Ramos (cell line): ENCODE results near the gene AUTS2.
"Not testable (repeated sequence)": the region's sequence is repeated elsewhere in the genome, so short reads cannot be mapped to it uniquely, and the experiment has no call there.

Source experiments
- in situ Hi-C: fragments of 300-500 bp; cut with MboI; formaldehyde crosslinking; loops from one replicate; pipeline ENCODE4 v1.14.3; 2022; ENCODE audit warnings: low sequenced_read_pairs; ENCODE audit not compliant: unreplicated experiment

The AUTS2 gene

DNA sequence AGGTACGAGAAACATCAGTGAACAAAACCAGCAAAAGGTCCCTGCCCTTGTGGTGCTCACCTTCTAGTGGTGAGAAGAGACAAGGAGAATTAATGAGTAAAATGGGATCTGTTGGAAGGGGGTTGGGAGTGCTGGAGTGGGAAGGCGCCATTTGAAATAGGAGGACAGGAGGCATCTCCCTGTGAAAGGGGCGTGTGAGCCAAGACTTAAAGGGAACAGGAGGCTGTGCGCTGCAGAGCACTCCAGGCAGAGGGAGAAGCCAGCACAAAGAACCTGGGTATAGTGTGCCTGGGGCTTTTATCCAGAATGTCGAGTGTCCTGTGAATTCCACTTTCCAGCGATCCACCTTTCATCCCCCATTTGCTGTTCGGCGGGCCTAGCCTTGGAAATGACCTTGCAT is 1035.8 kb downstream of the AUTS2 start:
- in situ Hi-C loops: no loop called here

DNA sequence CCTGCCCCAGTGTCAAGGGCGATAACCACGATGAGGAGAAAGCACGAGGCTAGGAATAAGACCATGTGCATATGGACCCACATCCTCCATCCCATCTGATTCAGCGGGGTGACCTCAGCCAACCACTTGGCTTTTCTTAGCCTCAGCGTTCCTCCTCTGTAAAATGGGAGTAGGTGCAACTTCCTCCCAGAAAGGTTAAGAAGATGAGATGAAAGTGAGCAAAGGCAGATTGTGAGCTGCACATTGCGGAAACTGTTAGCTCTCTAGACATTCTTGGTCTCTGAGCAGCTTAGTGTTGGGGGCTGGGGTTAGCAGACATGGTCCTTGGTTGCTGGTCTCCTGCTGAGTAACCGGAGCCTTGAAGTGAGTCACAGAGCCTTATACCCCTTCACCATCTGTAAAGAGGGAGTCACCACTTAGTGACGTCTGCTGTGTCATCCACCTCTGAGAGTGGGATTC is 1036.4 kb downstream of the AUTS2 start:
- in situ Hi-C loops: no loop called here

DNA sequence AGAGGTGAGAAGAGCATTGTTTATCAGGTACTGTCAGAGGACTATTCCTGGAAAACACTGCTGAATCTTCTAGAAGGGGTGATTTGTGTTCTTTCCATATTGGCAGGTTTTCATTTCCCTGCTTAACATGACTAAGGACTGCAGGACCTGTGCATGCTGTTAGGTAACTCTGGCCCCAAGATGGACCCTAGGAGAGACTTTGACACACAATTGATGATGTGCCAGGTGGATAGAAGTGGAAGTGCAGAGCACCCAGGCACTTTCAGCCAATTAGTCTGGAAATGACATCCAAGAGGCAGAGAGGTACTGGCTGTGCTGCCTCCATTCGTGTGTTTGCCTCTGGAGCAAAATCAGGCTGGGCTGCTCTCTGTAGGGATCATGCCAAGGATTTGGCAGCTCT is 1037.4 kb downstream of the AUTS2 start:
- in situ Hi-C loops: no loop called here

DNA sequence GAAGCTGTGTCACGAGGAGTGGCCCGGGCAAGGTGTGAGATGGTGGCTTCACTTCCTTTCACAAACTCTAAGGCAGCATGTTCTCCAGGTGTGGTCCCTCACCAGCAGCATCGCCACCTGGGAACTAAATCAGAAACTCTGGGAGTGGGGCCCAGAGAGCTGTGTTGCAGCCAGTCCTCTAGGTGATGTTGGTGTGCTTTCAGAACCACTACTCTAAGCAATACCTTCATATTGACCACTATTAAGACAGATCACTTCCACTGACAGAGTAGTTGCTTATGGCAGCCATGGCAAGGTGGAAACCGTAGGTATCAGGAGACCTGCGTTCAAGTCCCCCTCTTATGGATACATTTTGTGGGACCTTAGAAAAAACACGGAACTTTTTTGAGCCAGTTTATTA is 1037.9 kb downstream of the AUTS2 start:
- in situ Hi-C loops: no loop called here

DNA sequence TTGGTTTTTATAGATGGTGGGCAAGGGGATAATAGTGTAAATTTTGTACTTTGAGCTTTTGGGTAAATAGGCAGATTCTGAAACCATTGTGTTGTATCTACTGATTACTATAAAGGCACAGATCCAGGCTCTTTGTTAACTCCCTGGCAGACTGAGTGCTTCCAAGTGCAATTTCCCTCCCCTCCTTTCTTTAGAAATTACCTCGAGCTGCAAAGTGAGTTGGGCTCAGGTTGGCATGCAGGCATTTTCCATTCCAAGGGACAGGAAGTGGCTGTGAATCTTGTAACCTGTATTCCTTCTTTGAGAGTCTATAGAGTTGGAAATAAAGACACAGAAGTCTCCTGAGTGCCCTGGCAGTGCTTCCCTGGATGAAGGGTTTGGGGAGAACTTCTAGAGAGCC is 1039.5 kb downstream of the AUTS2 start:
- in situ Hi-C loops: no loop called here

DNA sequence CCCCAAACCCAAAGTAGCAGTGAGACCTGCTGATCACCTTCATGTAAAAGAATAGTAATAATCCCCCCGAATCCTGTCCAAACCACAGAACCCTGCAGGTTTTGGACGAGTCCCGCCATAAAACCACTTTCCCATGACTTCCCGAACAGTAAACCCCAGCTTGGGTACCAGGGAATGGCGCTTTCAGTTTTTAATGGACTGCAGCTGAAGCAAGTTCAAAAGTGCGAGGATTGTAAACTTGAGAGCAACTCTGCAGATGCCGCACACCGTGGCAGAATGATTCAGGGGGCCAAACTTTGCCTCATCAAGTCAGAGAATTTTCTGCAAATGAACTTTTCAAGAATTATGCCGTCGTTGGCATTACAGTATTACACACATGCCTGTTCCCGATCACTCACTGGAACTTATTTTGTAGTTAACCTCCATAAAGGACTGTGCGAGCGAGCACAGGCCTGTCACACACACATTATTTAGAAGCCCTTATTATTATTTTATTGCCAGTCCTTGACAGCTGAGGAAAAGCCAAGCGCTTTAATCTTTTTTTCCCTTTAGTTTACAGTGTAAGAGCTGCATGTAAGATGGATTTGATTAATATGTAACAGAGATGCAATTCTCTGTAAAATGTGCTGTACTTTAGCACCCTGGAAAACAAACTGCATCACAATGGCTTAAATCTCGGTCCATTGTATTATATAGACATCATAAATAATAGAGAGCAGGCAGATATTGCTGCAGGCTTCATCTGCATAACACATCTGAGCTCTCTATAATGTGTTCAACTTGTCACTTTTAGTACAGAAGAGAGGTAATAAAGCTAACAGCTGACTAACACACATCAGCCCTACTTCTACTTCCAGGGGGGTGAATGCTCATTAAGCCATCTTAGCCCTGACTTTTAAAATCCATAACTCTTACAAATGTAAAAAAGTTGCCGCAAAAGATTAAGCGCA is 1040.2 kb downstream of the AUTS2 start:
- in situ Hi-C loops: no loop called here

DNA sequence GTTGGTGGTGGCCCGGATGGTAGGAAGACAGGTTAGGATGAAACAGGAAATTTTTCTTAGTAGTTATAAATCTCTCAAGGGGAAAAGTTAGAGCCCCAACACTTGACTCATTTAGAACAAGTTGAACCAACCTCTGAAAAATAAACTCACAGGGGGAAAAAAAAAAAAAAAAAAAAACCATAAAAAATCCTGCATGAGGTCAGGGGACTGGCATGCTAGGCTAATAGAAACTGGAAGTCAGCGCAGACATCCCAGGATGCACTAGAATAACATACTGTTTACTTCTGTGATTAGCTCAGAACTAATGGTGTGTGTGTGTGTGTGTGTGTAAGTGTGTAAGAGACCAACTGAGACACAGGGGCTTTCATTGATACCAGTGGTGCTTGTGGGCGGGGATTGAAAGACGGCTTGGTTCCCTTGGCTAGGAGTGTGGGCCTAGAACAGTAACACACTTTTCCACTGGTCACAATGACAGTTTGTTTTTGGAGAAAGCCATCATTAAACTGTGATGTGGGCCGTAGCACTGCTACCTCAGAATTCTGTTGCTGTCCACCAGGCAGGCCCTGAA is 1042.1 kb downstream of the AUTS2 start:
- in situ Hi-C loops: no loop called here

DNA sequence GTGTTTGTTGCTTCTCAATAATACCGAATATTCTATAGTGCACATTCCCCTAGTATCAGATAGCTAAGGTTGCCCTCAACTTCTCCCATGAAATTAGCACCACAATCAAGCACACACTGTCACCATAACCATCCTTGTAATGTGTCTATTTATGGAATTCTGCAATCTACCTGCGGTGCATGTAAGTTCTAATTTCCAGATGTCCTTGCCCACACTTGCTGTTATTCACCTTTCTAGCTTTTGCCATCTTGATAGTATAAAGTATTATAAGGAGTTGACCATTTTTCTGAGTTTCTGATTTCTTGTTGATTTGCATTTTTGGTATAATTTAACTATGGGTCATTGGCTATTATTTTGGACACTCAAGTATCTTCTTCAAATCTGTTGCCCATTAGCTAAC is 1043.6 kb downstream of the AUTS2 start:
- in situ Hi-C loops: no loop called here

DNA sequence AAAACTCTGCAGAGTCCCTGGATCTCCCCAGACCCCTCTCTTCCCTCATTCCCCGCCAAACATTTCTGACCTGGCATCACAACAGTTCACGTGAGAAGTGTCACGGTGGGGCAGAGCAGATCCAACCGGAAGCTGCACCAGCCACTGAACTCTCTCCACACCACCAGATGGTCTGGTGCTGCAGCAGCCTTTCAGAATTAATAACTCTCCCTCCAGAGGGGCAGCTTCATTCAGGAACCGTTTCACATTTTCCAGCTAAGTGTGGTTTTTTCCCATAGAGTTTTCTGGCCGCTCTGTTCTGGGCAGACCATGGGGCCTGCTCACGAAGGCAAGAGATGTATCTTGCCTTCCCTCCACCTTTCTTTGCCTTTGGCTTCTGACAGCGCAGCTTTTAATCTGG is 1047.0 kb downstream of the AUTS2 start:
- in situ Hi-C loops: no loop called here

DNA sequence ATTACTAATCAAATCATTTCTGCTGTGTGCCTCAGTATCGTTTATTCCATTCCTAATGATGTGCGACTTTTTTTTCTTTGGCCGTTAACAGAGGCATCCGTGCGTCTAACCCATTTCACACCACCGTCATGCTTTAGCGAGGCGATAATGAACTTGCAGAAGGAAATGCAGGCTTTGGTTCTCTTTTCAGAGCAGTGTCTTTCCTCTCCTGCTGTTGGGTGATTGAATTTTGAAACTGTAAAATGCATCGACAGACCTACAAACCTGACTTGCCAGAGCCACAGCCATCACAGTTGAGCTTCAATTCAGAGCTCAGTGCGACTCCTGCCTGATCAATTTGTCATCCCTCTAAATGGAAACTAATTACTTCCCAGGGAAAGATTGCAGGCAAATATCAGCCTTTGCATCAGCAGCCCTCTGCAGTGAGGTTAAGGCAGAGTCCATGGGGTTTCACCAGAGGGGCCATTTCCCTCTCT is 1047.6 kb downstream of the AUTS2 start:
- in situ Hi-C loops: no loop called here

DNA sequence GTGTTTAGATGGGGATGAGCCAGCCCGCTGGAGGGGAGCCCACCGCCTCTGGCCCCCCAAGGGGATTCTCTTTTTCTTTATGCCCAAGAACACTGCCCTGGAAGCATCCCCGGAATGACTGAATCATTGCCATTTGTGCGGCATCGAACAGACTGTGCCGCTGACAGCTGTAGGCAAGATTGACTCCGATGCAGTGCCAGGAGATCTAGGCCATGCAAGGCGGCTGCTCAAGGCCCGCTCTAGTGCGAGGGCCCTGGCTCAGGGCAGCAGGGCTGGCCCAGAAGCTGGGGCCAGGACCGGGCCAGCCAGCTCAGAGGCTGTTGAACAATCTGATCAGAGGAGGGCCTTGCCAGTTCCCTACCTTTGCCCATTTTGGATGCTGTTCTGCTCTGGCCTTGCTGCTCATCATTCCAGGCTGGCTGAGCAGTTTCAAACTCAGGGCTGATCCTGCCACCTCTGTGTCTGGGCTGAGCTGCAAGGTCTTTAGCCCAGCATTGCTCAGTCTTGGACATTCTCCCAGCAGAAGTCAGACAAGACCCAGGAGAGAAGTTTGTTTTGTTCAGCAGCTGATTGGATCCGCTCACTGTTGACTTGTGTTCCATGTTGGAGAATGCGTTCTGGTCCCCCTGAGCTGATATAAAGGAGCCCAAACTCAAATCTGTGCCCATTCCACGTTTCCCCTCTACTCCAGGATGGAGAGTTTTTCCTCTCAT is 1048.4 kb downstream of the AUTS2 start:
- in situ Hi-C loops: no loop called here

DNA sequence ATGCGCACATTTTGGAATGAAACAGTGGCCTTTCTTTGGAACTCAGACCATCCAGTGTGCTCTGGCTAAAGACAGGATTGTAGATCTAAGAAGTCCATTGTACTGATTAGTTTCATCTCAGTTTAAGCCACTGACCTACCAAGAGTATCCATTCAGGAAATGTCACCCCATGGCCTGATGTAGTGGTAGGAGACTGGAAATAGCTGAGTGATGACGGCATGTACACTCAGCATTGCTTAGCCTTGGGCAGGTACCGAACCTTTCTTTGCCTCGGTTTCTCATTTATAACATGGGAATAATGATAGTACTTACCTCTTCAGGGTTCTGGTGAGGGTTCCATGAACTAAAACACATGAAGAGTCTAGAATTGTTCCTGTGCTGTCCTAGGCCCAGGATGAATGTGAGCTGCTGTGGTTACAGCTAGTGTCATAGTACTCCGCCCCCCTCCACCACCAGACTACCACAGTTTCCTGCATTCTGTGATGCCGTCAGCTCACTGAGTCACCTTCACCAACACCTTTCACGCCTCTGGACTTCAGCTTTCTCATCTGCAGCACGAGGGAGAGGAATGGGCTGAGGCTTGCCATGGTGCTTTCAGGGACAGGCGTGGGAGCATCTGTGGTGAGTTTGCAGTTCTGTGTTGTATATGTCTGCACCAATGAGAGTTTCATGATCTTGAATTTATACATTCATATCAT is 1049.7 kb downstream of the AUTS2 start:
- in situ Hi-C loops: no loop called here

DNA sequence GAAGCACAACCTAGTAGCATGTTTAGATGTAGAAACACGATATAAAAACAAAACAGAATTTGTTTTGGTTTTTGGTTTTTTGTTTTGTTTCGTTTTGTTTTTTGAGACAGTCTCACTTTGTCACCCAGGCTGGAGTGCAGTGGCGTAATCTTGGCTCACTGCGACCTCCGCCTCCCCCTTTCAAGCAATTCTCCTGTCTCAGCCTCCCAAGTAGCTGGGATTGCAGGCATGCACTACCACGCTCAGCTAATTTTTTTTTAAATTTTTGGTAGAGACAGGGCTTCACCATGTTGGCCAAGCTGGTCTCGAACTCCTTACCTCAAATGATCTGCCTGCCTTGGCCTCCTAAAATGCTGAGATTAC is 1050.2 kb downstream of the AUTS2 start:
- in situ Hi-C loops: not testable (repeated sequence)

DNA sequence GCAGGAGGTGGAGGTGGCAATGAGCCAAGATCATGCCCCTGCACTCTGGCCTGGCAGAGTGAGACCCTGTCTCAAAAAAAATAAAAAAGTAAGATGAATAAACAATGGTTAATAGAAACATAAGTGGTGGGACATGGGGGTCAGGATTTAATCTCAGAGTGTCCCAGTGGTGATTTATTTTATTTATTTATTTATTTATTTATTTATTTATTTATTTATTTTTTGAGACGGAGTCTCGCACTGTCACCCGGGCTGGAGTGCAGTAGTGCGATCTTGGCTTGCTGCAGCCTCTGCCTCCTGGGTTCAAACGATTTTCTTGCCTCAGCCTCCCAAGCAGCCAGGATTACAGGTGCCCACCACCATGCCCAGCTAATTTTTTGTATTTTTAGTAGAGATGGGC is 1051.0 kb downstream of the AUTS2 start:
- in situ Hi-C loops: no loop called here

DNA sequence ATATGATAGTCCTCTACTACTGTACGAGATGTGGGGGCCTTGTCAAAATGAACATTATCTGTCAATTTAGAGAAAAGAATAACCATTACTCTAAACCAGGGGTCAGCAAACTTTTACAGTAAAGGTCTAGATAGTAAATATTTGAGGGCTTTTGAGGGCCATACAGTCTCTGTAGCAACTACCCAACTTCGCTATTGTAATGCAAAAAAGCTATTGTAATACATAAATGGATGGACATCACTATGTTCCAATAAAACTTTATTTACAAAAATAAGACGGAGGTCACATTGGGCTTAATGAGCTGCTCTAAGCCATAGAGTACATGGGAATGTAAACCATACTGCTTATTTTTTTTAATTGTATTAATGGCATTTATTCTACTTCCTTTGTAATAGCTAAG is 1055.9 kb downstream of the AUTS2 start:
- in situ Hi-C loops: no loop called here

DNA sequence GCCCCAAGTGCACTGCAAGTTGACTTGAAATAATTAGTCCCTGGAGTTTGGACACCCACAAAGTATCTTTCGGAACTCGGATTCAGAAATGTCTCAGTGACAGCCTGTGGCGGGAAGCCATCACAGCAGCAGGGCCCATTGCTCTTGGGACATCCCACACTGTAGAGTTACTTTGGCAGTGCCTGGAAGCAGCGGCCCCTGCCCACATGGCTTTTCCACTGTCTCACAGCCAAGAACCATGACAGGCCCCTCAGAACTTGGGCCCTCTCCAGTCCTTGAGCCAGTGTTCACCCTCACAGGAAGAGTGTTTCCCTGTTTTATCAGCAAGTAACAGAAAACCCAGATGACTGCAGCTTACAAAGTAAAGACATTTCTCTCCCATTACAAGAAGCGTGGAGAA is 1056.7 kb downstream of the AUTS2 start:
- in situ Hi-C loops: no loop called here

DNA sequence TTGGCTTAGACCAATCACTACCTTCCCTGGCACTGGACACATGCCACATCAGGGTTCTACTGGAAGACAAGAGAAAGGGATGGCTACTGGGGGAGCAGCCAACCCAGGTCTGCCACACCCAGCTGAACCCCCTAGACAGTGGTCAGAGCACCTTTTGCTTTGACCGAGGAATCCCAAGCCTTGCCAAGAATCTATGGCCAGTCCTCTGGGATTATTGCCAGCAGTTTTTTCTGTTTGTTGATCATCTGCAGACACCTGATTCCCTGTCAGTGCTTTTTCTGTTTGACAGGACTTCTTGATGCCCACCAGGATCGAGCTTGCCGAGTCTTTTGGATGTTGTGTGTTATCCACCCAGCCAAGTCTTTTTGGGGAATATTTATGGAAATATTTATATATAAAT is 1057.4 kb downstream of the AUTS2 start:
- in situ Hi-C loops: no loop called here

DNA sequence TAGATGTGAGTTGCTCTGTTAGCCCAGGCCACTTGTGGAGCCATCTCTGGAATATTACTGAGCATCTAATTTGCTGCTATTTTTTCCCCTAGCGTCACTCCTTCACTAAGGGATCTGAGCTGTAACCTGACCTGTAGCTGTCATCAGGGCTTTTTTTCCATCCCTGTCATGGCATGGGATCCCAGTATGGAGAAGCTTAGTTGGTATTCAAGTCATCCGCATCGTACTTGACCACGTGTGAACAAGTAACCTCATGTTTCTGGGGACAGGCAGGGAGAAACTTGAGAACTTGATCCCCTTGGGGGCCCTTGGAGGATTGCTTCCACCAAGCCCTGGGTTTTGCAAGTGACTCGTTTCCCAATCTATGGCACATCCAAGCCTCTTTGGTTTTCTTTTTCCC is 1059.3 kb downstream of the AUTS2 start:
- in situ Hi-C loops: no loop called here

DNA sequence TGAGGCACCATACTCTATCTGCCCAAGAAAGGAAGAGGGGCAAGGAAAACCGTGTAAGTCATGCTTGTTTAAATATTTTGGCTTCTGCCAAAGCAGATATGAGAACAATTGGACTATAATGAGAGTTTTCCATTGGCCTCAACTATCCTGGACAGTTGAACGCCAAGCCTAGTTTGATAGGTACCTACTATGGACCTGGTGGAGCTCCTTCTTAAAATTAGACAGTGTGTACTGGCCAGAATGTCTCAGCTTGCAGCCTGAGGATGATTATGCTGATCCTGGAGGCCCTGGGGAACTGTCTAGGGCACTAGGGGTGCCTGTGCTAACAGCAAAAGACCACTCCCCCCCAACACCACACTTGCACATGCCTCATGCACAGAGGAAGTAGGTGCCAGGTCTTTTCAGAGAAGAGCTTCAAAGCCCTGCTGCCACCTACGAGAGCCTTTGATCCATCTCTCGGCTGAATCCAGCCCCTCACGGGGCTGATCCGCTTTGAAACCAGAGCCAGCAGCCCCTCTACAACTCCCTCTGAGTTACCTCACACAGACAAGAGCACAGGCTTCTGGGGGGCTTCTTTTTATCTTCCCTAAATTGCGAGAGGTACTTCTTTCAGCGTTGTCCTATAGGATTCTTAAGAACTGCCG is 1059.8 kb downstream of the AUTS2 start:
- in situ Hi-C loops: no loop called here

DNA sequence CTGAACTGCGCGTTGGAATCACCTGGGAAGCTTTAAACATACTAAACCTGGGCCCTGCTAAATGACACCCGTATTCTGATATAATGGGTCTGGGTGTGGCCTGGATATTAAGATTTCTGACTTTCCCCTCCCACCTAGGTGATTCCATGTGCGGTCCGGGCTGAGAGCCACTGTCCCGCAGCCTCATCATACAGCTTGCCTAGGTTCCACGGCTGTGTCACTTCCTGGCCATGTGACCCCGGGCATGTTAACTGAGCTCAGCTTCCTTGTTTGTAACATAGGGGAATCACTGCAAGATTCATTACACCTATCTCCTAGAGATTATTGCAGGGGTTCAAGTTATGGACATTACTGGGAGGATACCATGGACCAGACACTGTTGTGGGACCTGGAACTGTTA is 1061.0 kb downstream of the AUTS2 start:
- in situ Hi-C loops: no loop called here
